HG03095 (cell line): ENCODE measurements around the gene MICAL1.
"Not testable (repeated sequence)": the region's sequence is repeated elsewhere in the genome, so short reads cannot be mapped to it uniquely, and the experiment has no call there.

Experiments
- ATAC-seq: cut with Tn5 transposase; IDR thresholded peaks from one replicate; pipeline ENCODE4 v1.9.1; 2021; ENCODE audit warnings: moderate library complexity; ENCODE audit not compliant: unreplicated experiment

The MICAL1 gene

DNA sequence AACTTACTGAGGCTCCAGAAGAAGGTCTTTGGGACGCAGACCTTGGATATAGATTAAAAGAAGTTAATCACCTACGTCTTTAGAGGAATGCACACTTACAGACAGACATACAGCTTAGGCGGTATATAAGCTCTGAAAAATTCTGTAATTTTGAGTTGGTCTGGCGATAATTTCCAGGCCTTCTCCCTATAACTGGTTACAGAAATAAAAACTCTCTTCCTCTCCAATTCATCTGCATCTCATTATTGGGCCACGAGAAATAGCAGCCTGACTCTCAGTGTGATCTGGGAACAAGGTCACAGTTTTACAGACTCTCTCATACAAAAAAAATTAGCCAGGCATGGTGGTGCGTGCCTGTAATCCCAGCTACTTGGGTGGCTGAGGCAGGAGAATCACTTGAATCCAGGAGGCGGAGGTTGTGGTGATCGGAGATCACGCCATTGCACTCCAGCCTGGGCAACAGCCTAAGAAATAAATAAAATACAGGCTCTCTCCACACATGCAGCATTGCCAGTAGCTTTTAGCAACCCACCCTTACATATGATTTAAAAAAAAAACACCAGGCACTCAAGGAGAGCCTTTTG, 22.7 kb upstream of the MICAL1 start:
- ATAC-seq: no peak

DNA sequence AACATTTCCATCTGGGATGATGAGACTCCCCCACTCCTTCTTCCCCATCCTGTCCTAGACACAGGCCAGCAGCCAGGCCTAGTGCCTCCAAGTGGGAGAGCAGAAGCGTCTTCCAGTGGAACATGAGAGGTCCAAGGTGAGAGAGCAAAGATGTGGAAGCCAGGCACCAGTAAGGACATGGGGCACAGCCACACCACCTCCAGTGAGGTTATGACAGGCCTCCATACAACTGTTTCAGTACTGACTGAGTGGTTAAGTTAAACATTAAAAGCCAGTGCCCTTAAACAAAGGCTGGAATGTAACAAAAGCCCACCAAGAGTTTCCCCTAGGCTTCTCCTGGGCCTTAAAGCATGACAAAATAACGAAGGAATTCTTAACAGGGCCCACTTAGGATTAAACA, 22.2 kb upstream of the MICAL1 start:
- ATAC-seq: no peak

GRCh38 chr6:109477184-109477583, 21.6 kb upstream of the MICAL1 start:
- ATAC-seq: no peak

- no peak for ATAC-seq
Measured at GRCh38 chr6:109475625-109476024, 20.1 kb upstream of the MICAL1 start.

DNA sequence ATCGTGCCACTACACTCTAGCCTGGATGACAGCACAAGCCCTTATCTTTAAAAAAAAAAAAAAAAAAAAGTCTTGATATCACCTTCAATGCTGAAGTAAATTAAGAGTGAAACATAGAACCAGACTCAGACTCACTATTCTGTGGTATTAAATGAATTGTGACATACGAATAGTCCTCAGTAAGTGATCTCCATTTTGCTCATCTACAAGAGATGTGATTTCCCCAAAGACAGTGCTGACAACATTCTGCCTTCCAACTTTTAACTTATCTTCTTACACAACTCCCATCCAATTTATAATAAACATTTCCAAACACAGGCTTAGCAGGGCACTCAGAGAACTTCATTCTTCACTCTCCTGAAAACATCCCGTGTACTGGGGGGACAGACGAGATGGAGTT, 19.4 kb upstream of the MICAL1 start:
- no peak for ATAC-seq

DNA sequence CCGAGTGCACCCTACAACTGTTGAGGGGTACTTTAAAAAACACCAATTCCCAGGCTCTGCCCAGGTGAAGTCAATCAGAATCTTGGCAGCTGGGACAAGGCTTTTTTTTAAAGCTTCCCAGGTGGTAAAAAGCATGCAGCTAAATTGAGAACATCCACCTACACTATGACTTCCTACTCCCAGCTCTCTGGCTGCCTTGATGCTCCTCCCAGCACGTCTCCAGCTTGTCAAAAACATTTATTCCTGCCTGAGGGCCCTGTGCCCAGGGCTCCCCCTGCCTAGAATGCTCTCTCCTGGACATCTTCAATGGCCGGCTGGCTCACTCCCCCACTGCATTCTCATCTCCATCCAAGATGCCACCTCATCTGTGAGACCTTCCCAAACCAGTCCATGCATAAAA, 17.5 kb upstream of the MICAL1 start:
- ATAC-seq: no peak

DNA sequence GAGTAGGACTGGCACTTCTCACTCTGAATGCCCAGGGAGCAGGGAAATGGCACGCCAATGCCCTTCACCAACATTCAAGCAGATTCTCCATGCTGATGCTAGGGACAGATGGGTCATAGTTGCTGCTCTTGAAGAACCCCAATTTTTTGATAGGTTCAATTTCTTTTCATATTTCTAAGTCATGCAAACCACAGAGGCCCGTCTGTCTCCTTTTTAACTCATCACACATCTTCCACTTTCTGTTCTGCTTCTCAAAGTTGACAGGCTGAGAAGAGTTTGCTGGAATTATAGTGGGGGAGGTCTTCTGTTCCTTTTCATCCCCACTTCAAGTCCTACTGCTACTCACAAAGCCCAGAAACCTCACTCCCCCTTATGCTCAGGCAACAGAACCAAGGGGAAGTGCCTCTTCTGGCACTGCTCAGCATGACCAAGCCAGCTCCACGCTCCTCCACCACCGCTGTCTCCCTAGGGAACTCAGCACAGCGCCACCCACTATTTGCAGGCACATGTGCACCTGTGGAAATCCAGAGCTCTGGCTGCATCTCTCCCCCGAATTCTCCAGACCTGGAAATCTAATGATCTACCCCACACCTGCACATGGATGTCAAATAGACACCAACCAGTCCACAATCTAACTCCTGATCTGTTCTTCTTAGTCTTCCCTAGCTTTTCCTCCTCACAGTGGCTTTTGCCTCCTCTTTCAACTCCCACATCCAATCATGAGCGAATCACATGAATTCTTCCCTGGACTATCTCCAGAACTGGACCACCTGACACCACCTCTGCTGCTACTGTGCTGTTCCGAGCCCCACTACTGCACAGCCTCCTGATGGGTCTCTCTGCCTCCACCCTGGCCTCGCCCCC, 16.8 kb upstream of the MICAL1 start:
- ATAC-seq: peak; percentile 70

DNA sequence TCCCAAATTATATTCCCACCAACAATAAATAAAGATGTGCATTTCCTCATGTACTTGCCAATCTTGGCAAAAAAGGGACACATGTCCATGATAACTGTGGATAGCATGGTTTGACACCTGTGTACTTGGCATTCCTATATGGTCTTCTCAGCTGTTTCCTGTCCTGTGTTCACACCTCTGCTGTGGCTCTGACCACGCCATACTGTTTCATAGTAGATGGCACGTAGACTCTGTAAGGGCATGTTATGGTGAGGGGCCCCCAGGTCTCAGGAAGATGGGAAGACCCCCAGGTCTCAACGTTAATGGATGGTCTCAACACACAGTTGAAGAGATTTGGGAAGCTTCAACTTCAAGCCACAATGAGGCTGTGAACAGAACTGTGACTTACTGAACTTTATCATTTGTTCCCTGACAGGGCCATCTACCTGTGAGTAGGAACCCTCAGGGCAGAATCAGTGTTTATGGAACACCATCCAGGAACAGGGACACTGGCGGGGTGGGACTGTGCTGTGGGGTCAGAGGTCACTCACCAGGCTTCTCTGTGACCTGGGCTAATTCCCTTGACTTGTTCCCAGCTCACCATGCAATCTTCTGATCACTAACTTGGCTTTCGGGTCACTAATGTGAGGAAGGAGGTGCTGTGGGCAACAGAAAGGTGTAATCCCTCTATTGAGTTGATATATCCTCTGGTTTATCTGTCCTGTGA, 15.7 kb upstream of the MICAL1 start:
- no peak for ATAC-seq

DNA sequence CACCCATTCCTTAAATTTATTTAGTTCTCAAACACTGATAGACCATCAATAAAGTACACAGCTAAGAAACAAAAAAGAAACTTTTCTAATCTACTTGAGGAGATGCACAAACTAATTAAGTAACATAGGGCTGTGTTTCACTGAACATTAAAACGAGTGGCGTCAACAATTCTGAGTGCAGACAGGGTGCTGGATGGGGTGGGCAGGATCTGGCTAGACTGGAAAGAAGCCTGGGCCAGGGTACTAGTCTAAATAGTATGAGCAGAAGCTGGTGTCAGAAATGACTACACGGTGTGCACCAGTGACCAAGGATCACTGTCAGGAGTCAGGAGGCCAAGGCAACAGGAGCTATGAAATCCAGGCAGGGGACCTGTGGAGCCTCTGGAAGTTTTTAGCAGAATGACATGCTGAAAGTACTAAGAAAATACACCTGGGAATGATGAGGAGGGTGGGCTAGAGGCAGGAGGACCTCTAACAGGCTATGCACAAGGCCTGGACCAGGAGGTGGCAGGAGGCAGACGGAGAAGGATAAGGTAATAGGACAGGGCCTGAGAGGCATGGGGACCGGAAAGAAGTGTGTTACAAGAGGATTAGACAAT, 14.1 kb upstream of the MICAL1 start:
- no peak for ATAC-seq

DNA sequence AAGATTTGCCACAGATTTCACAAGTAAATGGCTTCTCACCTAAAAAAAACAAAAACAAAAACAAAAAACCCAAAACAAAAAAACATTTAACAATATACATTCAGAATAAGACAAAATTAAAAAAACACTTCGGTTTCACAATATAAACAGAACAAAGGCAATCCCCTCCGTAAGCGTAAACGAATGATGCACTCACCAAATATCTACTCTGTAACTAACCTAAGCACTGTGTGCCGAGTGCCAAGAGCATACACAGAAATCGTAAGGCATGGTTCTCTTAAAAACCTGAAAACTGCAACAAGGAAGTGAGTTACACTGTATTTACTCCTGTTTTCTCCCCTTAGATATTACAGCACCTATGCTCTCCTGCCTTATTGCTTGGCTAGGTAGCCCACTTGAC, 12.1 kb upstream of the MICAL1 start:
- no peak for ATAC-seq

DNA sequence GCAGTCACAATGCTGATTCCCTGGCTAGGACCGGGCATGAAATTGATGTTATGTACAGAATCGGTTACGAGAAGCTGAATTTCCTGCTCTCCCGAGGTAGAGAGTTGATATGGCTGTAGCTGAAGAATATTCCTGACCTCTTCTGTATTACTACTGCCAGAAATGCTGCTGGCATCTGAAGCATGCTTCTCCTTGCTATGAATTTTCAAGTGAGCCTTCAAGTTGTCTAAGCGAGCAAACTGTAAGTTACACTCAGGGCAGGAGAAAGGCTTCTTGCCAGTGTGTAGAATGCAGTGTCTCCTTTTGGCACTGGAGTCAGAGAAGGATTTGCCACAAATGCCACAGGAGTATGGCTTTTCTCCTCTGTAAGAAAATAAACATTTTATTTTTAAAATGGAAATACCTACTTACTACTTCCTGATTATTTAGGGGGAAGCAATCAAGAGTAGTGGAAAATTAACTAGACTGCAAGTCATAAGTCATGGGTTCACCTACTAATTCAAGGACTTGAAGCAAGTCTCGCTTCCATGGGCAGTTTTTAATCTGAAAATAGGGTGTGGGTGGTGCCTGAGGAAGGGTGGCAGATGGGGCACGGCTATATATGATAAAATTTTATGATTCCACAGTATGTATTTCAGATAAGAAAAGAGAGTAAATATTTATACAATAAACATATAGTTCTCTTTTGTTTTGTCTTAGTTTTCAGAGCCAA, 10.8 kb upstream of the MICAL1 start:
- no peak for ATAC-seq

DNA sequence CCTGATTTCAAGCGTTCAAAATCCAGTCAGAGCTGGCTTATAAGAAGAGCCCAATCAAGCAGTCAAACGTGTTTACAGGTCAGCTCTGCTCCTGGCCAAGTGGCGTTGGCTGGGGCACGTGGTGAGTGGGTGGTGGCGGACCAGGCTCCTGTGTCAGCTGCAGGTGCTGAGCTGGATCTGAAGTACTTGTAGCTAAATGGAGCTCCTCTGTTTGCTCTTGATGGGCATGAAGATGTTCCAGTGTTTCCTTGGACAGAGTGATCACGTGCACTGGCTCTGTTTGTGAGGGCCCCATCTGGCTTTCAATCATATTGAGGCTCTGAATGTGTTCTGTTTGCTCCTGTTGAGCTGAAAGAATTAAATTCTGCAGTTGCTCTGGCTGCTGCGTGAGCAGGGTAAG, 10.2 kb upstream of the MICAL1 start:
- no peak for ATAC-seq

DNA sequence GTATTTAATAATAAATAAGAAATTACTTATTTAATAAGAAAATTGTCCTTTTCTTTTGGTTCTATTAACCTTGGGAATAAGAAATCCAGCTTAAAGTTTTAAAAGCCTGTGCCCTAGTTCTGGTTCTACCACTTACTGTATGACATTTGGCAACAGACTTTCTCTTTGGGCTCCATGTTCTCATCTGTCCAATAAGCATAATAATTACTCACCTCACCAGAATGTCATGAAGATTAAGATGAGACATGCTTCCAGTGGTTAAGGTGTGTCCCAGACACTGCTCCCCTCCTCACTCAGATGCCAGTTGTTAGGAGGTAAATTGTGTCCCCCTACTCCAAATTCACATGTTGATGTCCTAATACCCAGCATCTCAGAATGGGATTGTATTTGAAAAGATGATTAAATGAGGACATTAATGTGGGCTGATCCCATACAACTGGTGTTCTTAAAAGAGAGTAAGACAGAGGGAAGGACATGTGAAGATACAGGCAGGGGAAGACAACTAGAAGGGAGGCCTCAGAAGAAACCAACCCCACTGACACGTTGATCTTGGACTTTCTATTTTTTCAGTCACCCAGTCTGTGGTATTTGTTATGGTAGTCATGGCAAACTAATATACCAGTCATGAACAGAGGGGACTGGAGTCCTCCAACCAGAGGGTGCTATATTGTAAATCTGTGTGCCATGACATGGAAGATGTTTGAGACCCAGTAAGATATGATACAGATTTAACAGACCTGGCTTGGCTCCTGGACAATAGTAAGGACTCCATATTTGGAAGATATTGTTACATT, 6.4 kb upstream of the MICAL1 start:
- no peak for ATAC-seq

DNA sequence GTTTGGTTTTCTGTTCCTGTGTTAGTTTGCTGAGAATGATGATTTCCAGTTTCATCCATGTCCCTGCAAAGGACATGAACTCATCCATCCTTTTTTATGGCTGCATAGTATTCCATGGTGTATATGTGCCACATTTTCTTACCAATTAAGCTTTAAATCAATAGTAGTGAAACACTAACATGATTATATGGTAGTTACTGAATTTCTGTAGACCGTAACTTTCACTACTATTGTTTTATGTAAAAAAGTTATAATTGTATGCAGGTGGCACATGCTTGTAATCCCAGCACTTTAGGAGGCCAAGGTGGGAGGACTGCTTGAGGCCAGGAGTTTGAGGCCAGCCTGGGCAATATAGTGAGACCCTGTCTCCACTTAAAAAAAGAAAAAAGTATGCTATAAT, 5.6 kb upstream of the MICAL1 start:
- not testable (repeated sequence) for ATAC-seq

GRCh38 chr6:109460161-109460829, 4.7 kb upstream of the MICAL1 start:
- ATAC-seq: no peak

DNA sequence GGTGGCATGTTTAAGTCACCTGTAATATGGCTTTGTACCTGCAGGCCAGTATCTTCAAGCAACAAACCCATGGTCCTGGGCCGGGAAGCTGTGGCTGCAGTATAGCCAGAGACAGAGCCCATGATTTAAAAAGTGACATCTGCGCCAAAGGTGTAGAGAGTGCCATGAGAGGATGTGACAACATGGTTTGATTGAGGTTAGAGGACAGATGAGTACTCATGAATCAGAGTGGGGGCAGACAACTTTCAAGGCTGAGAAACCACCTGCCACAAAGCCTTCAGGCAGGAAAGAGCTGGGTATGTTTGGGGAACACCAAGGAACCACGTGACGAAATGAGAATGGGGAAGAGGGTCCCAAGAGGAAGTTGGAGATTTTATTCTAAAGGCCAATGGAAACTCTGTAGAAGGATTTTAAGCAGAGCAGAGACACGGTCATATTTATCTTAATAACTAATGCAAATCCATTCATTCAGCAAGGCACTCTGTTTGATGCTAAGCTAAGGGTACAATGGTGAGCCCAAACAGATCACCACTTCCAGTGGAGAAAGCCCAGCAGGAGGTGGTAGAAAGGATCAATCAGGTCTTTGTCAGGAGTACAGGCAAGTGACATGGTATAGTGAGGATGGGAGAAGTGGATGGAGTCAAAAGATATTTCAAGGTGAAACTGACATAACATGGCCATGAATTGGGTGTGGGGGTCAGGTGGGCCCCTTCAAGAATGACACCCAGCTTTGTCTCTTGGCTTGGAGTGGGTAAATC, 3.4 kb upstream of the MICAL1 start:
- ATAC-seq: peak; percentile 20

DNA sequence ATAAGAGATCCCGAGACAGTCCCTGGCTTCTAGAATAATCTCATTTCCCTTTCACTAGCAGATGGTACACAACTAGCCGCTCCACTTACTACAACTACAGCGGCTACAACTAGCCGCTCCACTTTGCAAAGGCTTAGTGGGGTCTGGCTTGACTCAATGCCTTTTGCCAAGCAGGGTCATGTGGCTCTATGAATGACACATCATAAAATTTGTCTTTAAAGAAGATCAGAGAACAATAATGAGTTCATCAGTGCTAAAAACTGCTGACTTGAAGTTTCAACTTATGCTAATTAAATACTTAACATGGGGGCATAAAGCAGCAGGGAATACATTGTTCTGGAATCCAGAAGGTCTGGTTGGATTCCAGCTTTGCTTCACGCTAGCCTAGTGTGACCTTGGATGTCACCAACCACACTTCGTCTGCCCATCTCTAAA, 2.0 kb upstream of the MICAL1 start:
- ATAC-seq: no peak

GRCh38 chr6:109456710-109457561, 1.4 kb upstream of the MICAL1 start:
- ATAC-seq: no peak
